NT2/D1 (cell line): Measurements from ENCODE around the gene KCTD15.

ENCODE experiments used
- DNase-seq: peaks from one replicate; pipeline ENCODE4 v3.0.0-alpha.2; 2011; ENCODE audit warnings: low read depth, low spot score
- H3K27me3 ChIP-seq: 2 replicates; pipeline ENCODE4 v1.6.0; 2011; ENCODE audit warnings: mild to moderate bottlenecking; ENCODE audit not compliant: insufficient read length, insufficient read depth
- H3K36me3 ChIP-seq: 2 replicates; pipeline ENCODE4 v1.6.1; 2011; ENCODE audit warnings: mild to moderate bottlenecking, low read length, mixed read lengths; ENCODE audit not compliant: insufficient read depth, insufficient read length
- H3K4me1 ChIP-seq: 2 replicates; pipeline ENCODE4 v1.5.1; 2011; ENCODE audit not compliant: insufficient read depth, insufficient read length
- H3K4me3 ChIP-seq: 2 replicates; pipeline ENCODE4 v1.5.1; 2011; ENCODE audit warnings: low read depth; ENCODE audit not compliant: insufficient read length
- H3K9ac ChIP-seq: 2 replicates; pipeline ENCODE4 v1.6.0; 2011; ENCODE audit warnings: low read depth; ENCODE audit not compliant: insufficient read length
- H3K9me3 ChIP-seq: 2 replicates; pipeline ENCODE4 v1.5.1; 2011; ENCODE audit warnings: mild to moderate bottlenecking, low read length; ENCODE audit not compliant: insufficient read depth
- SUZ12 ChIP-seq: IDR thresholded peaks from 2 replicates; pipeline ENCODE4 v1.6.1; 2011; ENCODE audit not compliant: insufficient read length, insufficient read depth; ENCODE audit errors: extremely low read depth
- YY1 ChIP-seq: IDR thresholded peaks from 2 replicates; pipeline ENCODE4 v1.6.1; 2011; ENCODE audit not compliant: insufficient read length, insufficient read depth
- ZNF274 ChIP-seq: IDR thresholded peaks from 2 replicates; pipeline ENCODE4 v1.6.1; 2011; ENCODE audit warnings: mild to moderate bottlenecking, low read depth, low read length

KCTD15 gene

DNA sequence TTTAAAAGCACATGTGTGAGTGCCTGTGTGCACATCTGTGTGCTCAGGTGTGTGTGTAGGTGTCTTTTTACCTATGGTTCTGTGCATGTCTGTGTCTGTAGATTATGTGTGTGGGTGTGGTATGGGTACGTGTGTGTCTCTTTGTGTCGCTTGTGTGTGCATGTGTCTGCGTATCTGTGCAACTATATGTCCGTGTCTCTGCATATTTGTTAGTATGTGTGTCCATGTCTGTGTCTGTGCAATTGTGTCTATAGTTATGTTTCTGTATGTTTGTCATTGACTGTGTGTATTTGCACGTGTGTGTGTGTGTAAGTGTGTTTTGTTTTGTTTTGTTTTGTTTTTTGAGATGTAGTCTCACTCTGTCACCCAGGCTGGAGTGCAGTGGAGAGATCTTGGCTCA, 7.3 kb upstream of the KCTD15 start:
- Histone ChIP-seq H3K4me3 (no peak overlapping the region), H3K27me3 (no peaks in the 10 kb centered on the region), H3K4me1 (no peaks in the 10 kb centered on the region), H3K36me3 (no peaks in the 10 kb centered on the region), H3K9me3 (no peaks in the 10 kb centered on the region), H3K9ac (no peak overlapping the region)
- DNase-seq = no peak
- TF ChIP-seq ZNF274 (no peak), SUZ12 (no peak), YY1 (no peak)

DNA sequence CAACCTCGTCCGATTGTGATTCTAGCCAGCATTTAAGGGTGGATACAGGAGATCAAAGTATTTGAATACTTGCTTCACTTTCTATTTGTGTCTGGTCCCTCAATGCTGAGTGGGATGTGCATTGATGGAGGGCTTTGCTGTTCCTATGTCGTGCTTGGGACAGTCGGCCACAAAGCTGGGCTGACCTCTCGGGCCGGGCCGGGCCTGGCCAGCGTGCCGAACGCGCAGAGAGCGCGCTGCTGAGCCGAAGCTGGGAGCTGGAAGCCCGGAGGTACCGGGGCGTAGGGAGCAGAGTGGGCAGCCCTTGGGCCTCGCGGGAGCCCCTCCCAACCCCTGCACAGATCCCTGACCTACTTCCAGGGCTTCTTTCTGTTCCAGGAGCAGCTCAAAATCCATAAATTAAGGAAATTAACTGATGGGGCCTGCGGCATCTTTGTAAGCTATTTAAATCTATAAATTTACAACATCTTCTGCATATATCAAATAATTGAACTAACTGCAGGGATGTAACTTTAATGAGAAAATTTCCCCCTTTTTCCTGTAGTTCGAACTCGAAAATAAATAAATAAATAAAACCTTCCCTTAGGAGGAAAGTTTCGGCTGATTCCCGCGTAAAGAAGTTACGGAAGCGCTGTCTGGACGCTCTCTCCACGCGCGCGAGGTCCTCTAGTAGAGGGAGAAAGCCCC, 1.8 kb upstream of the KCTD15 start:
- Histone ChIP-seq H3K4me1 (no peaks in the 10 kb centered on the region), H3K9ac (peak overlapping the region; percentile 79), H3K36me3 (peaks cover 6% of the 10 kb centered on the region), H3K9me3 (no peaks in the 10 kb centered on the region), H3K27me3 (no peaks in the 10 kb centered on the region), H3K4me3 (peak overlapping the region; percentile 56)
- TF ChIP-seq SUZ12 (no peak), ZNF274 (no peak), YY1 (no peak)
- DNase-seq = no peak

DNA sequence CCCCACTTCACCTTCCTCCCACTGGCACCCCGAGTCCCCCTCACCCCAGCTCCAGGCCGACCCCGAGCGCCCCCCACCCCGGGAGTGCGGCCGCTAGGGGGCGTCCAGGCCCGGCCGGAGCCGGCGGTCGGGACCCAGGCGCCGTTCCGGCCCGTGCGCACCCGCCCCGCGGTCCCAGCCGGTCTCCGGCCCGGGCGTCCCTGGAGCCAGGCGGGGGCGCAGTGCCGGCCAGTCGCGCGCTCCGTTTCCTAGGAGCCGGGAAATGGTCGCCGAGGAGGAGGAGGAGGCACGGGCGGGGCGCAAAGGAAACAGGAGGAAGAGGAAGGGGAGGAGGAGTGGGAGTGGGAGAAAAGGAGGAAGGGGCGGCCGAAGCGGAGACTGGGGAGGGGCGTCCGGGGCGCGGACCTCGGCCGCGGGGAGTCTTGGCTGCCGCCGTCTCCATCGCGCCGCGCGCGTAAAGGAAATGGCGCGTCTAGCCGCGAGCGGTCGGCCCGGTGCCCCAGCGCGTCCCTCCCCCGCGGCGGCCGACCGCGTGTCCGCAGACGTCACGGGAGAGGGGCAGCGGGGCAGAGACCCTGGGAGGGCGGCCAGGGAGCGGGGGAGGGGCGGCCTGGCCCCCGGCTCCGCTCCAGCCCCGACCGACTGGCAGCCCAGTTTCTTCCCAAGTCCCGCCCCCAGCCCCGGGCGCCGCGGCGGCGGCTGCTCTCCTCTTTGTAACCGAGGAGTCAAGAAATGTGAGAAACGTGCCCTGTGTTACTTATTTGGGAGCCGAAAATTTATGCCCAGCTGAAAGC, 1.1 kb upstream of the KCTD15 start:
- H3K9me3 ChIP-seq = no peaks in the 10 kb centered on the region
- DNase-seq = peak; percentile 64

DNA sequence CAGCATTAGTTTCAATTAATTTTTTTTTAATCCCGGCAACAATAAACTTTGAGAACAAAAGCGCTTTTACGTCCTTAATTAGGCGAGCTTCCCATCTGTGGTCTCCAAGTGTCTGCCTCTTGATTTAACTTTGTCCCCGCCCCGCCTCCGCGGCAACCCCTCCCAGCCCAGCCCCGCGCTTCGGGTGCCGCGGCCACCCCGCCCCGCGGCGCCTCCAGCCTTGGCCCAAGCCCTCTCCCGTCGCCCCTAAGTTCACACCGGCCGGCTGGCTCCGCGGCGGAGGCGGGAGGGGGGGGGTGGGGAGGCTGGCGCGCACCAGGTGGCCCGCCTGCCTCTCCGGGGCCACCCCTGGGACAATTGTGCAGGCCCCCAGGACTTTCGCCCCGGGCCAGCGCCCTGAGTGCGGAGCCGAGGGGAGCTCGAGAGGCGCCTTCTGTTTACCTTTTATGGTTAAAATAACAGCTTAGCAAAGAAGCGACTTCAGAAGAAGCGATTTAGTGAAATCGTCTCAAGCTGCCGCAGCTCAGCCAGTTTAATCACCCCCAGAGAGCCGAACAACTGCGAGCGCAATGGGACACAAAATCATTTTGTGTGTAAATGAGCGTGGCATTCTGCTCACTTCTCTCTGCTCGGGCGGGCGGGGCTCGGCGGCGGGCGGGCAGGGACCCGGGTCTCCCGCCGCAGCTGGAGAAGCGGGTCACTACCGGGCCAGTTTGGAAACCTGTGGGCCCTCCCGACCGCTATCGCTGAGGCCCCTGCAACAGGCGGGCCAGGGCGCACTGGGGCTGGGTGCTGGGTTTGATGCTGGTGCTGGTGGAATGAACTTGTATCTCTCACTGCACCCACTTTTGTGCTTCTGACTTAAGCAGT, 1.4 kb downstream of the KCTD15 start:
- peak overlapping the region; percentile 77 for H3K4me3 ChIP-seq
- DNase-seq = no peak

More for the DNA sequence above, 1.1 kb upstream of the KCTD15 start:
- peak overlapping the region; percentile 85 for H3K9ac ChIP-seq
- no peak for TF ChIP-seq ZNF274
- TF ChIP-seq SUZ12 = no peak
- no peak for TF ChIP-seq YY1
- no peaks in the 10 kb centered on the region for H3K27me3 ChIP-seq
- H3K36me3 ChIP-seq = peaks cover 13% of the 10 kb centered on the region
- H3K4me3 ChIP-seq = peak overlapping the region; percentile 56
- no peaks in the 10 kb centered on the region for H3K4me1 ChIP-seq

DNA sequence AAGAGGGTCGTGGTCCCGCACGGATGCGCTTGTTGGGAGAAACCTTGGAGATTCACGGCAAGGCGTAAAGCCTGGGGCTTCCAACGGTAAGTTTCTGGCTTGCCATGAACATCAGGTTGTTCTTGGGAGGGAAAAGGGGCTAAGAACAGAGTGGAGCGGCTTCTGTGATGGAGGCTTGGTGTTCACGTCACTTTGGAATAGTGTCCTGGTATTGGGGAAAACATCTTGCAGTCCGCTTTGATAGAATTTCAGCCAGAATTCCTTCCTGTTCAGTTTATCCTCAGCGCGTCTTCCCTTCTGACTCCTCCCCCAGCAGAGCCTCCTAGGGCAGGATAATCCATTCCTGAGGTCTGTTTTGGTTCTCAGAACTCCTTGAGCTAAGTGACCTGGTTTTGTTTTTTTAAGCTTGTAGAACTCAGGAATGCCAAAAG, 2.0 kb downstream of the KCTD15 start:
- H3K9ac ChIP-seq = peak overlapping the region; percentile 93

More for the DNA sequence above, 1.4 kb downstream of the KCTD15 start:
- no peaks in the 10 kb centered on the region for H3K9me3 ChIP-seq
- peak overlapping the region; percentile 93 for H3K9ac ChIP-seq
- no peaks in the 10 kb centered on the region for H3K27me3 ChIP-seq
- H3K36me3 ChIP-seq = peaks cover 37% of the 10 kb centered on the region
- peaks cover 5% of the 10 kb centered on the region for H3K4me1 ChIP-seq
- no peak for TF ChIP-seq SUZ12

DNA sequence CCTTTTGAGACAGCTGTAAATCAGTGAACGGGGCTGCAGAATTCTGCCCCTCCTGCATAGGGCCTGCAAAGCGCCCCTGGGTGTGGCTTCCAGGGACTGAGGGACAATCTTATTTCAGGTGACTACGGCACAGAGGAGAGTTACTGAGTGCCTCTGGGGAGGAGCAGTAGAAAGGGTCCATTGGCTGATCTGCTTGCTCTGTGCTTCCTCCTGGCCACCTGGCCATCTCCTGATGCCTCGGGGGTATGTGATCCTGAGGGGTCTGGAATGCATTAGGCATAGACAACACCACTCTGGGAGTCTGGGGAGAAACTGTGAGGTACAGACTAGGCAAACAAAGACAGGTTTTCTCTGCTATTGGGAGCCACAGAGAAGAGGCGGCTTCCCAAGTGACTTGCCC, 2.8 kb downstream of the KCTD15 start:
- H3K4me3 ChIP-seq = peak overlapping the region; percentile 65
- no peaks in the 10 kb centered on the region for H3K9me3 ChIP-seq
- no peak for TF ChIP-seq SUZ12
- no peak for TF ChIP-seq ZNF274
- TF ChIP-seq YY1 = no peak
- peaks cover 51% of the 10 kb centered on the region for H3K36me3 ChIP-seq
- DNase-seq = no peak
- H3K27me3 ChIP-seq = no peaks in the 10 kb centered on the region
- H3K4me1 ChIP-seq = peaks cover 5% of the 10 kb centered on the region
- peak overlapping the region; percentile 45 for H3K9ac ChIP-seq

More for the DNA sequence above, 2.0 kb downstream of the KCTD15 start:
- Histone ChIP-seq H3K9me3 (no peaks in the 10 kb centered on the region), H3K36me3 (peaks cover 44% of the 10 kb centered on the region), H3K4me1 (peaks cover 5% of the 10 kb centered on the region), H3K27me3 (no peaks in the 10 kb centered on the region), H3K4me3 (peak overlapping the region; percentile 65)
- no peak for DNase-seq
- no peak for TF ChIP-seq ZNF274
- TF ChIP-seq YY1 = no peak
- no peak for TF ChIP-seq SUZ12
